Endothelial cell (in vitro differentiated cells): Measurements from ENCODE around the gene PFDN4. TPM values are rescaled to one million over a fixed set of nuclear protein-coding genes. Genes with fewer than 3 reads are reported as not detected.

Experiments used
- DNase-seq: peaks from one replicate; pipeline ENCODE4 v3.0.0; 2021; ENCODE audit warnings: low spot score
- H3K27ac Mint-ChIP-seq: one replicate; pipeline ENCODE4 v1.8.0; 2021; ENCODE audit warnings: mixed read lengths, inconsistent platforms; ENCODE audit not compliant: unreplicated experiment
- H3K27me3 Mint-ChIP-seq: one replicate; pipeline ENCODE4 v1.8.0; 2021; ENCODE audit warnings: mild to moderate bottlenecking, moderate library complexity, mixed read lengths, inconsistent platforms; ENCODE audit not compliant: unreplicated experiment
- H3K36me3 Mint-ChIP-seq: one replicate; pipeline ENCODE4 v1.8.0; 2021; ENCODE audit warnings: mild to moderate bottlenecking, low read depth, mixed read lengths, inconsistent platforms; ENCODE audit not compliant: unreplicated experiment
- H3K4me1 Mint-ChIP-seq: one replicate; pipeline ENCODE4 v1.8.0; 2021; ENCODE audit warnings: mild to moderate bottlenecking, mixed read lengths, inconsistent platforms; ENCODE audit not compliant: unreplicated experiment
- H3K4me3 Mint-ChIP-seq: one replicate; pipeline ENCODE4 v1.8.0; 2021; ENCODE audit warnings: mild to moderate bottlenecking, mixed read lengths, inconsistent platforms; ENCODE audit not compliant: unreplicated experiment
- H3K9me3 Mint-ChIP-seq: one replicate; pipeline ENCODE4 v1.8.0; 2021; ENCODE audit warnings: mixed read lengths, inconsistent platforms; ENCODE audit not compliant: unreplicated experiment
- long read RNA-seq: library from polyadenylated mRNA; unstranded; transcript quantifications from one replicate; pipeline ENCODE4 v2.0.0, GENCODE V29; 2020; ENCODE audit not compliant: unreplicated experiment
- total RNA-seq: library from RNA; stranded (reverse); fragmentation: NEBNext Ultra II Directional; extraction: Animal tissue kit (Norgen Biotek cat#: 25700); gene quantifications from one replicate; pipeline ENCODE4 v1.2.1, GENCODE V29; 2021; ENCODE audit not compliant: unreplicated experiment
- TF ChIP-seq, protein P1 (sequence below): fragments of 200-600 bp; sonication (generic); IDR thresholded peaks from one replicate; pipeline ENCODE4 v1.5.0; 2021; ENCODE audit warnings: antibody characterized with exemption; ENCODE audit not compliant: unreplicated experiment

The PFDN4 gene, protein sequence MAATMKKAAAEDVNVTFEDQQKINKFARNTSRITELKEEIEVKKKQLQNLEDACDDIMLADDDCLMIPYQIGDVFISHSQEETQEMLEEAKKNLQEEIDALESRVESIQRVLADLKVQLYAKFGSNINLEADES
- total RNA-seq: 43.7 TPM
- long read RNA-seq, transcript PFDN4-201 (4 exons, 1,462 nt): major isoform, 34 of 39 reads
- long read RNA-seq, partial matches to known transcripts: 4 of 39 reads
- long read RNA-seq, other reads (novel, unspliced or antisense): 1 of 39 reads

- H3K27ac Mint-ChIP-seq: peak within 1 kb of the TSS; percentile 100
- peak; percentile 92 for DNase-seq
- TF ChIP-seq, protein P1, sequence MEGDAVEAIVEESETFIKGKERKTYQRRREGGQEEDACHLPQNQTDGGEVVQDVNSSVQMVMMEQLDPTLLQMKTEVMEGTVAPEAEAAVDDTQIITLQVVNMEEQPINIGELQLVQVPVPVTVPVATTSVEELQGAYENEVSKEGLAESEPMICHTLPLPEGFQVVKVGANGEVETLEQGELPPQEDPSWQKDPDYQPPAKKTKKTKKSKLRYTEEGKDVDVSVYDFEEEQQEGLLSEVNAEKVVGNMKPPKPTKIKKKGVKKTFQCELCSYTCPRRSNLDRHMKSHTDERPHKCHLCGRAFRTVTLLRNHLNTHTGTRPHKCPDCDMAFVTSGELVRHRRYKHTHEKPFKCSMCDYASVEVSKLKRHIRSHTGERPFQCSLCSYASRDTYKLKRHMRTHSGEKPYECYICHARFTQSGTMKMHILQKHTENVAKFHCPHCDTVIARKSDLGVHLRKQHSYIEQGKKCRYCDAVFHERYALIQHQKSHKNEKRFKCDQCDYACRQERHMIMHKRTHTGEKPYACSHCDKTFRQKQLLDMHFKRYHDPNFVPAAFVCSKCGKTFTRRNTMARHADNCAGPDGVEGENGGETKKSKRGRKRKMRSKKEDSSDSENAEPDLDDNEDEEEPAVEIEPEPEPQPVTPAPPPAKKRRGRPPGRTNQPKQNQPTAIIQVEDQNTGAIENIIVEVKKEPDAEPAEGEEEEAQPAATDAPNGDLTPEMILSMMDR: peak; percentile 71
- H3K9me3 Mint-ChIP-seq: no peaks in the 10 kb centered on the region
- peak within 1 kb of the TSS; percentile 98 for H3K4me3 Mint-ChIP-seq
- peaks cover 4% of the 10 kb centered on the region for H3K27me3 Mint-ChIP-seq
- H3K4me1 Mint-ChIP-seq: peaks cover 13% of the 10 kb centered on the region
- H3K36me3 Mint-ChIP-seq: no peaks in the 10 kb centered on the region
Measured at GRCh38 chr20:54207743-54208547, at the start of gene PFDN4. PFDN4 (plus strand) TSS chr20:54208087; CDS start chr20:54208101, 14 bp downstream.

- H3K27me3 Mint-ChIP-seq: peaks cover 3% of the 10 kb centered on the region
- H3K36me3 Mint-ChIP-seq: no peaks in the 10 kb centered on the region
- no peaks in the 10 kb centered on the region for H3K4me1 Mint-ChIP-seq
- no peak overlapping the region for H3K27ac Mint-ChIP-seq
- DNase-seq: no peak
- TF ChIP-seq, protein P1: no peak
- H3K9me3 Mint-ChIP-seq: no peaks in the 10 kb centered on the region
- no peak overlapping the region for H3K4me3 Mint-ChIP-seq
Measured at GRCh38 chr20:54158226-54158625, 49.7 kb upstream of the PFDN4 start.

GRCh38 chr20:54158856-54159418, 49.0 kb upstream of the PFDN4 start:
- Mint-ChIP-seq H3K36me3 (no peaks in the 10 kb centered on the region), H3K27me3 (peaks cover 3% of the 10 kb centered on the region), H3K4me3 (no peak overlapping the region), H3K9me3 (no peaks in the 10 kb centered on the region), H3K27ac (no peak overlapping the region), H3K4me1 (no peaks in the 10 kb centered on the region)
- TF ChIP-seq, protein P1: no peak
- no peak for DNase-seq

- Mint-ChIP-seq H3K27me3 (peaks cover 3% of the 10 kb centered on the region), H3K36me3 (no peaks in the 10 kb centered on the region), H3K4me3 (no peak overlapping the region), H3K9me3 (no peaks in the 10 kb centered on the region), H3K27ac (no peak overlapping the region), H3K4me1 (no peaks in the 10 kb centered on the region)
- no peak for DNase-seq
- TF ChIP-seq, protein P1: no peak
Measured at GRCh38 chr20:54160065-54161007, 47.6 kb upstream of the PFDN4 start.
